Colonic mucosa (tissue), 4 donors: ENCODE measurements around the gene PTPRM. TPM values are rescaled to one million over a fixed set of nuclear protein-coding genes. Genes with fewer than 3 reads are reported as not detected.

Experiments used
- DNase-seq: peaks from one replicate; pipeline ENCODE4 v3.0.0-alpha.2; 2020
- H3K27ac ChIP-seq: fragments of 200-600 bp; one replicate; pipeline ENCODE4 v1.8.0; 2021
- H3K27me3 ChIP-seq: fragments of 200-600 bp; one replicate; pipeline ENCODE4 v1.8.0; 2021
- H3K36me3 ChIP-seq: fragments of 200-600 bp; one replicate; pipeline ENCODE4 v1.8.0; 2021
- H3K4me1 ChIP-seq: fragments of 200-600 bp; one replicate; pipeline ENCODE4 v1.8.0; 2021; ENCODE audit warnings: mild to moderate bottlenecking
- H3K4me3 ChIP-seq: fragments of 200-600 bp; one replicate; pipeline ENCODE4 v1.8.0; 2021
- H3K9ac ChIP-seq, 2 donors: one replicate each; pipeline ENCODE4 v1.7.0; 2013; ENCODE audit warnings: control low read depth in 2 of 2, low read depth in 2 of 2, low read length in 2 of 2
- H3K9me3 ChIP-seq: fragments of 200-600 bp; one replicate; pipeline ENCODE4 v1.8.0; 2021
- intact Hi-C: fragments of 100-400 bp; cut with DNase I; formaldehyde crosslinking; loops from one replicate; pipeline ENCODE4 v1.14.1; 2022
- total RNA-seq, 2 donors: library from RNA; stranded (reverse); fragmentation: NEBNext Ultra II Directional in 1 of 2; extraction: Animal tissue kit (Norgen Biotek cat#: 25700) in 1 of 2; gene quantifications; one replicate each; pipeline ENCODE4 v1.2.1, GENCODE V29; 2021
- TF ChIP-seq, protein P1 (sequence below): fragments of 200-600 bp; IDR thresholded peaks from one replicate; pipeline ENCODE4 v1.8.0; 2022; ENCODE audit warnings: antibody characterized with exemption, mild to moderate bottlenecking
- donor health status: healthy.
- donor health status: DM: no; HTN: no; CAD: no.
- donor health status: DM: no; HTN: no; CAD: no.

Gene PTPRM
- total RNA-seq, 2 donors from 2014 or later: 8.1 to 13.9 TPM

DNA sequence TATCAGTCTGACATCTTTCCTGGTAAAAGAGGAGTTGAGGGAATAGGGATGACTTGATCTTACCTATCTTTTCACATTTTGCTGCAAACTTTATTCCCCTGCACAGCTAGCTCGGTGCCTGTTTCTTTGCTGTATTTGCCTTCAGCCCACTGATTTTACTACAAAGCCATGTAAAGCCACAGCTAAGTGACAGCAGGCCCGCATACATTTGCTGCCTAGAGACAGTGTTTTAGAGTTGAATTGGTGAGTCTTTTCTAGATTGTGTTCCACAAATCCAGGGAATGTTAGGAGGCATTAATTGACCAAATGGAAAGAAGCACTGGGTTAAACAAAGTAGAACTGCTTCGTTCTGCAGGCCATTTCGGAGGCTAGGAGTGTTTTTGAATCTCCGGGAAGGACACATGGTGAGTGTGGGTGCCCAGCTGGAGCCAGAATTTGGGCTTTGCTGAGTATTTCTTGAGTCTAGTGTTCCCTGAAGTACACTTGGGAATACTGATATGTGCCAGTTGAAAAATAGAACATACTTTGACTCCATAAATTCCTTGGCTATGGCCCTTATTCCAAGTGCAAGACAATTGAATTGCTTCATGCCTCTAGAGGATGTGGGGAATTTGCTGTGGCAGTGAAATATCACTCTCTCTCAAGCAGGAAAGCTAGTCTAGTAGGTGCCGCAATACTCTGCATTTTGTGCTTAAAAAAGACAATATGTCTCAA, 329.8 kb downstream of the PTPRM start:
- no peak for DNase-seq
- H3K36me3 ChIP-seq: no peaks in the 10 kb centered on the region

DNA sequence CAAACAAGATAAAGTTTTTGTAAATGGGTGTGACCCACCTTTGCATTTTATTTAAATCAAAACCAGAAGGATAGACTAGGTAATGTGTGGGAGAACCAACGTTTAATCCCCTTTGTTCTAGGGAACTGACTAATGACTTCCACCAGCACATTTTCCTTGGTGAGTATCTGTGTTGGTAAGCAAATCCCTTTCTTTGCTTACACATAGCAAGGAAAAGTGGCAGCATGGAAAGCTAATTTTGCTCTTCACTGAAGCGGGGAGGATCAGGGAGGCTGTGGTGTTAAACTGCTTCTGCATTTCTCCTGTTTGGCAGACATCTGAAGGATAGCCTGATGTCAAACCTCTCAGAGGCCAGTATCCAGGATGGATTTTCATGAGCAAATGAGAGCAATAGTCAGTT, 331.1 kb downstream of the PTPRM start:
- H3K36me3 ChIP-seq: no peaks in the 10 kb centered on the region
- DNase-seq: no peak
- H3K9me3 ChIP-seq: no peaks in the 10 kb centered on the region
- H3K27ac ChIP-seq: no peak overlapping the region
- no peak overlapping the region for H3K9ac ChIP-seq
- no peak overlapping the region for H3K4me3 ChIP-seq
- no peaks in the 10 kb centered on the region for H3K27me3 ChIP-seq
- TF ChIP-seq, protein P1, sequence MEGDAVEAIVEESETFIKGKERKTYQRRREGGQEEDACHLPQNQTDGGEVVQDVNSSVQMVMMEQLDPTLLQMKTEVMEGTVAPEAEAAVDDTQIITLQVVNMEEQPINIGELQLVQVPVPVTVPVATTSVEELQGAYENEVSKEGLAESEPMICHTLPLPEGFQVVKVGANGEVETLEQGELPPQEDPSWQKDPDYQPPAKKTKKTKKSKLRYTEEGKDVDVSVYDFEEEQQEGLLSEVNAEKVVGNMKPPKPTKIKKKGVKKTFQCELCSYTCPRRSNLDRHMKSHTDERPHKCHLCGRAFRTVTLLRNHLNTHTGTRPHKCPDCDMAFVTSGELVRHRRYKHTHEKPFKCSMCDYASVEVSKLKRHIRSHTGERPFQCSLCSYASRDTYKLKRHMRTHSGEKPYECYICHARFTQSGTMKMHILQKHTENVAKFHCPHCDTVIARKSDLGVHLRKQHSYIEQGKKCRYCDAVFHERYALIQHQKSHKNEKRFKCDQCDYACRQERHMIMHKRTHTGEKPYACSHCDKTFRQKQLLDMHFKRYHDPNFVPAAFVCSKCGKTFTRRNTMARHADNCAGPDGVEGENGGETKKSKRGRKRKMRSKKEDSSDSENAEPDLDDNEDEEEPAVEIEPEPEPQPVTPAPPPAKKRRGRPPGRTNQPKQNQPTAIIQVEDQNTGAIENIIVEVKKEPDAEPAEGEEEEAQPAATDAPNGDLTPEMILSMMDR: no peak
- no peaks in the 10 kb centered on the region for H3K4me1 ChIP-seq
- intact Hi-C loops: no loop called here

More for the DNA sequence above, 329.8 kb downstream of the PTPRM start:
- Histone ChIP-seq H3K4me1 (no peaks in the 10 kb centered on the region), H3K27me3 (no peaks in the 10 kb centered on the region), H3K27ac (no peak overlapping the region), H3K9me3 (no peaks in the 10 kb centered on the region), H3K9ac (no peak overlapping the region), H3K4me3 (no peak overlapping the region)
- TF ChIP-seq, protein P1: no peak
- intact Hi-C loops: no loop called here

DNA sequence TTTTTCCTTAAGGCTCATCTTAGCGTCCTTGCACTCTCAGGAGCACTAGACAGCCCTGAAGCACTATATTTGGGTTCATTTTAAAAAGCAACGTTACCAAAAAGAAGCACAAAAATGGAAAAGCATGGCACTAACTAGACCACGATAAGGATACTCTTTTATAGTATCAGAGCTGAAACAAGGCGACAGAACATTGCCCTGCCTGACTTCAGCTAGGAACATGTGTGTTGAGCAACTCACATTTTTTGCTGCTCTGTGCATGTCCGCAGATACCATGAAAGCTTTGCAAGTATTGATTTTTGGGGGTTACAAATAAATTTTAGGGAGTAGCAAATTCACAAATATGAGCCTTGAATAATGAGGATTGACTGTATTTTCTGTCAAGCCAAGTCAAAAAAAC, 332.0 kb downstream of the PTPRM start:
- Histone ChIP-seq H3K4me1 (no peaks in the 10 kb centered on the region), H3K9me3 (no peaks in the 10 kb centered on the region), H3K27me3 (no peaks in the 10 kb centered on the region), H3K9ac (no peak overlapping the region), H3K36me3 (no peaks in the 10 kb centered on the region), H3K4me3 (no peak overlapping the region), H3K27ac (no peak overlapping the region)
- TF ChIP-seq, protein P1: no peak
- intact Hi-C loops: no loop called here
- DNase-seq: no peak

DNA sequence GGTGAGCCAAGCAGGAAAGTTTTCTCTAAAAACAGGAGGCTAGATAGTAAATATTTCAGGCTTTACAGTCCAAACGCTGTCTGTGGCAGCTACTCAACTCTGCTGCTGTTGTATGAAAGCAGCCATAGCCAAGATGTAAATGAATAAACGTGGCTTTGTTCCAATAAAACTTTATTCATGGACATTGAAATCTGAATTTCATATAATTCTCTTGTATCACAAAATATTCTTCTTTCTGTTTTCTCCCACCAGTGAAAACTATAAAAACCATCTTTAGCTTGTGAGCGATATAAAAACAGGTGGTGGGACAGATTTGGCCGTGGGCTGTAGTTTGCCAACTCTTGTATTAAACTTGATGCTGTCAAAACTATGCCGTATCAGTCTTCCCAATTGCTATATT, 333.0 kb downstream of the PTPRM start:
- Histone ChIP-seq H3K4me3 (no peak overlapping the region), H3K36me3 (no peaks in the 10 kb centered on the region), H3K4me1 (no peaks in the 10 kb centered on the region), H3K27ac (no peak overlapping the region), H3K27me3 (no peaks in the 10 kb centered on the region), H3K9me3 (no peaks in the 10 kb centered on the region), H3K9ac (no peak overlapping the region)
- TF ChIP-seq, protein P1: no peak
- intact Hi-C loops: no loop called here
- DNase-seq: no peak

DNA sequence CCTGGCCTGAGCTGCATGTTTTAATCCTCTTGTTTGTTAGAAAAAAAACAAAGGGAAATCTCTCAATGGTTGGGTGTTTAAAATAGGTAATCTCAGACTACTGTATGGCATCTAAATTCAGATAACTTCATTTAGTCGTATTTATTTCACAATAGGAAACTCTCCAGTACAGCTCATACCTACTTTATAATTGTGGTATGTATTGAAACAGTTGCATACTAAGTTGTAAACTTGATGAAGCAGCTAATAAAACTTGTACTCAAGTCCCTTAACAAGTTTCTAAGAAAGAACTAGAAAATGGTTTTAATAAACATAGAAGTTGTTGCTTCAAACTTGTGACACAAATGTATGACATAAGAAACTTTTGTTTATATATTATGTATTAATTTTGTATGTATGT, 334.5 kb downstream of the PTPRM start:
- Histone ChIP-seq H3K4me3 (no peak overlapping the region), H3K27ac (no peak overlapping the region), H3K4me1 (no peaks in the 10 kb centered on the region), H3K9ac (no peak overlapping the region), H3K36me3 (no peaks in the 10 kb centered on the region), H3K9me3 (no peaks in the 10 kb centered on the region), H3K27me3 (no peaks in the 10 kb centered on the region)
- TF ChIP-seq, protein P1: no peak
- no peak for DNase-seq
- intact Hi-C loops: no loop called here
